ENCODE results near the gene OR52M1. TPM values are rescaled to one million over a fixed set of nuclear protein-coding genes. Genes with fewer than 3 reads are reported as not detected.

The OR52M1 gene
- total RNA-seq, 4 donors from 2014 or later = not detected

GRCh38 chr11:4547416-4547815, 2.4 kb downstream of the OR52M1 start:
- H3K36me3 ChIP-seq = no peaks in the 10 kb centered on the region
- peaks cover 0 to 9% (median 0%) of the 10 kb centered on the region in 3 donors for H3K9me3 ChIP-seq
- H3K4me3 ChIP-seq = no peak overlapping the region
- DNase-seq = no peak
- TF ChIP-seq POLR2A (IDR thresholded peaks at IDR 0.05) = no peak
- TF ChIP-seq CTCF (IDR thresholded peaks at IDR 0.05) = no peak
- 68 to 73% methylated on average over 4 of the region's 4 CpGs for WGBS, 2 donors
- no peak overlapping the region for H3K27ac ChIP-seq
- intact Hi-C loops (cut with DNase I) = no loop called here
- H3K4me1 ChIP-seq = no peaks in the 10 kb centered on the region
- H3K27me3 ChIP-seq = peaks cover 0 to 9% (median 0%) of the 10 kb centered on the region in 4 donors

GRCh38 chr11:4551346-4551979, 6.5 kb downstream of the OR52M1 start:
- H3K27ac ChIP-seq = no peak overlapping the region
- H3K4me1 ChIP-seq = no peaks in the 10 kb centered on the region
- 77 to 85% methylated on average over 8 of the region's 8 CpGs for WGBS, 2 donors
- peaks cover 0 to 15% (median 0%) of the 10 kb centered on the region in 3 donors for H3K9me3 ChIP-seq
- DNase-seq = no peak
- no peak for TF ChIP-seq POLR2A (IDR thresholded peaks at IDR 0.05)
- TF ChIP-seq CTCF (IDR thresholded peaks at IDR 0.05) = peak in 2 of 6 experiments; percentile 10 to 35
- no peaks in the 10 kb centered on the region for H3K36me3 ChIP-seq
- peaks cover 0 to 10% (median 0%) of the 10 kb centered on the region in 4 donors for H3K27me3 ChIP-seq
- no peak overlapping the region for H3K4me3 ChIP-seq
- intact Hi-C loops (cut with DNase I) = no loop called here

GRCh38 chr11:4559527-4560440, 14.8 kb downstream of the OR52M1 start:
- Histone ChIP-seq H3K9me3 (no peaks in the 10 kb centered on the region), H3K4me3 (no peak overlapping the region), H3K27me3 (no peaks in the 10 kb centered on the region), H3K36me3 (no peaks in the 10 kb centered on the region), H3K27ac (no peak overlapping the region), H3K4me1 (peaks cover 0 to 20% (median 7%) of the 10 kb centered on the region in 3 donors)
- intact Hi-C loops (cut with DNase I) = no loop called here
- no peak for DNase-seq
- 27 to 48% methylated on average over 1 to 3 of the region's 8 CpGs for WGBS, 2 donors
- TF ChIP-seq CTCF (IDR thresholded peaks at IDR 0.05) = no peak
- TF ChIP-seq POLR2A (IDR thresholded peaks at IDR 0.05) = no peak

GRCh38 chr11:4560467-4560866, 15.5 kb downstream of the OR52M1 start:
- H3K36me3 ChIP-seq = no peaks in the 10 kb centered on the region
- DNase-seq = no peak
- peaks cover 0 to 20% (median 7%) of the 10 kb centered on the region in 3 donors for H3K4me1 ChIP-seq
- H3K4me3 ChIP-seq = no peak overlapping the region
- no peak for TF ChIP-seq CTCF (IDR thresholded peaks at IDR 0.05)
- no peak for TF ChIP-seq POLR2A (IDR thresholded peaks at IDR 0.05)
- intact Hi-C loops (cut with DNase I) = no loop called here
- H3K9me3 ChIP-seq = no peaks in the 10 kb centered on the region
- H3K27me3 ChIP-seq = no peaks in the 10 kb centered on the region
- WGBS, 2 donors = 55 to 59% methylated on average over 1 of the region's 1 CpG
- H3K27ac ChIP-seq = no peak overlapping the region

GRCh38 chr11:4565371-4565770, 20.4 kb downstream of the OR52M1 start:
- Histone ChIP-seq H3K4me1 (peaks cover 0 to 7% (median 0%) of the 10 kb centered on the region in 3 donors), H3K4me3 (no peak overlapping the region), H3K27ac (no peak overlapping the region), H3K9me3 (no peaks in the 10 kb centered on the region), H3K27me3 (no peaks in the 10 kb centered on the region), H3K36me3 (no peaks in the 10 kb centered on the region)
- DNase-seq = no peak
- intact Hi-C loops (cut with DNase I) = no loop called here
- WGBS, 2 donors = 83 to 86% methylated on average over 3 of the region's 3 CpGs
- TF ChIP-seq POLR2A (IDR thresholded peaks at IDR 0.05) (no peak), CTCF (IDR thresholded peaks at IDR 0.05) (no peak)
